GM12864 (cell line): Measurements from ENCODE around the gene ERICH6B.

Source experiments
- DNase-seq: peaks from one replicate; pipeline ENCODE4 v3.0.0-alpha.2; 2011; ENCODE audit warnings: low read depth
- H3K4me3 ChIP-seq: 2 replicates; pipeline ENCODE4 v1.5.1; 2011; ENCODE audit warnings: mild to moderate bottlenecking, low read depth, low read length, control low read depth
- CTCF ChIP-seq: IDR thresholded peaks from 2 replicates; pipeline ENCODE4 v1.5.1; 2011; ENCODE audit warnings: low read depth, mild to moderate bottlenecking, moderate library complexity, low read length, control low read depth, inconsistent platforms; ENCODE audit errors: missing control alignments

Gene ERICH6B

GRCh38 chr13:45534604-45535003, 80.9 kb downstream of the ERICH6B start:
- H3K4me3 ChIP-seq: no peak overlapping the region
- DNase-seq: no peak
- TF ChIP-seq CTCF: no peak

- no peak for DNase-seq
- H3K4me3 ChIP-seq: no peak overlapping the region
- no peak for TF ChIP-seq CTCF
Measured at GRCh38 chr13:45529758-45530157, 85.8 kb downstream of the ERICH6B start.

GRCh38 chr13:45527699-45528462, 87.7 kb downstream of the ERICH6B start:
- no peak for TF ChIP-seq CTCF
- H3K4me3 ChIP-seq: no peak overlapping the region
- DNase-seq: no peak

GRCh38 chr13:45522571-45522970, 93.0 kb downstream of the ERICH6B start:
- no peak for TF ChIP-seq CTCF

GRCh38 chr13:45521297-45521696, 94.2 kb downstream of the ERICH6B start:
- H3K4me3 ChIP-seq: no peak overlapping the region
- no peak for TF ChIP-seq CTCF
- DNase-seq: no peak

More at GRCh38 chr13:45522571-45522970, 93.0 kb downstream of the ERICH6B start:
- DNase-seq: no peak
- H3K4me3 ChIP-seq: no peak overlapping the region

GRCh38 chr13:45519493-45519892, 96.0 kb downstream of the ERICH6B start:
- TF ChIP-seq CTCF: no peak
- DNase-seq: no peak
- H3K4me3 ChIP-seq: no peak overlapping the region

- no peak for TF ChIP-seq CTCF
- no peak overlapping the region for H3K4me3 ChIP-seq
- DNase-seq: no peak
Measured at GRCh38 chr13:45518525-45519245, 96.9 kb downstream of the ERICH6B start.
